Natural killer cell (primary cell): ENCODE measurements around the gene FMNL3. TPM values are rescaled to one million over a fixed set of nuclear protein-coding genes. Genes with fewer than 3 reads are reported as not detected.
"Not testable (repeated sequence)": the region's sequence is repeated elsewhere in the genome, so short reads cannot be mapped to it uniquely, and the experiment has no call there.

Experiments
- ATAC-seq, 3 donors: fragments of 150-1000 bp in 2 of 3; fragments of 200-7000 bp in 1 of 3; cut with Tn5 transposase; 1 replicate in 1 of 3; 2 replicates in 2 of 3; pipeline ENCODE4 v1.10.0; 2021; ENCODE audit warnings: mild to moderate bottlenecking in 2 of 3, moderate library complexity in 2 of 3
- DNase-seq, 2 donors: peaks; one replicate each; pipeline versions ENCODE4 v3.0.0 to v3.0.0-alpha.2; 2013 to 2021; ENCODE audit warnings: mixed read lengths in 1 of 2
- H3K27ac ChIP-seq: one replicate; pipeline ENCODE4 v1.5.1; 2013; ENCODE audit warnings: mild to moderate bottlenecking, low read length
- H3K27me3 ChIP-seq: one replicate; pipeline ENCODE4 v1.6.1; 2013; ENCODE audit warnings: low read length; ENCODE audit not compliant: control insufficient read depth, insufficient read depth
- H3K36me3 ChIP-seq: one replicate; pipeline ENCODE4 v1.6.1; 2013; ENCODE audit warnings: low read length; ENCODE audit not compliant: control insufficient read depth, insufficient read depth
- H3K4me1 ChIP-seq: one replicate; pipeline ENCODE4 v1.6.1; 2013; ENCODE audit warnings: low read length; ENCODE audit not compliant: control insufficient read depth, insufficient read depth
- H3K4me3 ChIP-seq: one replicate; pipeline ENCODE4 v1.5.1; 2013; ENCODE audit warnings: low read length
- H3K9me3 ChIP-seq: one replicate; pipeline ENCODE4 v1.6.1; 2013; ENCODE audit warnings: low read length; ENCODE audit not compliant: control insufficient read depth, insufficient read depth
- H3K27ac Mint-ChIP-seq, 2 donors: one replicate each; pipeline ENCODE4 v1.8.0; 2022; ENCODE audit warnings: mild to moderate bottlenecking in 2 of 2, mixed read lengths in 2 of 2, moderate library complexity in 1 of 2
- H3K27me3 Mint-ChIP-seq, 2 donors: one replicate each; pipeline ENCODE4 v1.8.0; 2022; ENCODE audit warnings: low read depth in 2 of 2, mixed read lengths in 2 of 2
- H3K36me3 Mint-ChIP-seq: one replicate; pipeline ENCODE4 v1.8.0; 2022; ENCODE audit warnings: mixed read lengths
- H3K4me1 Mint-ChIP-seq, 2 donors: one replicate each; pipeline ENCODE4 v1.8.0; 2022; ENCODE audit warnings: mixed read lengths in 2 of 2
- H3K4me3 Mint-ChIP-seq: one replicate; pipeline ENCODE4 v1.8.0; 2022; ENCODE audit warnings: mild to moderate bottlenecking, moderate library complexity, mixed read lengths
- H3K9me3 Mint-ChIP-seq, 2 donors: one replicate each; pipeline ENCODE4 v1.8.0; 2022; ENCODE audit warnings: mixed read lengths in 2 of 2
- WGBS: methylation state at CpG from one replicate; pipeline ENCODE4 v1.1.7; 2013; ENCODE audit warnings: missing lambda C conversion rate; ENCODE audit not compliant: insufficient coverage; 5-methylcytosine and 5-hydroxymethylcytosine counted together
- intact Hi-C: fragments of 100-400 bp; cut with micrococcal nuclease; formaldehyde crosslinking; loops from one replicate; pipeline ENCODE4 v1.14.2; 2022
- total RNA-seq, 4 donors: library from RNA; stranded (reverse); fragments of 120-200 nt in 1 of 4; gene quantifications; one replicate each; pipeline versions ENCODE4 v1.2.3 to v1.2.4, GENCODE V29; 2013 to 2022
- TF ChIP-seq, protein P1 (sequence below): fragments of 200-600 bp; IDR thresholded peaks from one replicate; pipeline ENCODE4 v1.8.0; 2022; ENCODE audit warnings: antibody characterized with exemption

Gene FMNL3
- total RNA-seq, 3 donors from 2014 or later (not counting 1 experiment from before 2014, with no cell fraction given) = 54.2 to 82.6 (median 58.7) TPM

DNA sequence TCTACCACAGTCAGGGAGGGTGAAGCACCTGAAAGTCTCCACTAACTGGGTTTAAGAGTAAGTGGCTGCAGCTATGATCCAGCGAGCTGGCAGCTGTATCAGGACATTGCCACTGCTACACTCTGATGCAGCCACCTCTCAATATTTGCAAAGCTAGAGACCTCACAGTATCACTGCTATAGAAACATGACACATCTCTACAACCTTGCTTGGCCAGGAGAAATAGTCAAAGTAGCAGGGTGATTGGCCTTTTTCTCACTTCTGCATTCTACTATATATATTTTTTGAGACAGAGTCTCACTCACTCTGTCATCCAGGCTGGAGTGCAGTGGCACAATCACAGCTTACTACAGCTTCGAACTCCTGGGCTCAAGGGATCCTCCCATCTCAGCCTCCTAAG lies 9.3 kb upstream of the FMNL3 start:
- H3K36me3 Mint-ChIP-seq = no peaks in the 10 kb centered on the region
- H3K27ac Mint-ChIP-seq = no peak overlapping the region
- no peak for ATAC-seq
- H3K4me1 Mint-ChIP-seq = peaks cover 0 to 11% of the 10 kb centered on the region in 2 donors
- no peak overlapping the region for H3K4me3 ChIP-seq
- no peak overlapping the region for H3K4me3 Mint-ChIP-seq
- TF ChIP-seq, protein P1, sequence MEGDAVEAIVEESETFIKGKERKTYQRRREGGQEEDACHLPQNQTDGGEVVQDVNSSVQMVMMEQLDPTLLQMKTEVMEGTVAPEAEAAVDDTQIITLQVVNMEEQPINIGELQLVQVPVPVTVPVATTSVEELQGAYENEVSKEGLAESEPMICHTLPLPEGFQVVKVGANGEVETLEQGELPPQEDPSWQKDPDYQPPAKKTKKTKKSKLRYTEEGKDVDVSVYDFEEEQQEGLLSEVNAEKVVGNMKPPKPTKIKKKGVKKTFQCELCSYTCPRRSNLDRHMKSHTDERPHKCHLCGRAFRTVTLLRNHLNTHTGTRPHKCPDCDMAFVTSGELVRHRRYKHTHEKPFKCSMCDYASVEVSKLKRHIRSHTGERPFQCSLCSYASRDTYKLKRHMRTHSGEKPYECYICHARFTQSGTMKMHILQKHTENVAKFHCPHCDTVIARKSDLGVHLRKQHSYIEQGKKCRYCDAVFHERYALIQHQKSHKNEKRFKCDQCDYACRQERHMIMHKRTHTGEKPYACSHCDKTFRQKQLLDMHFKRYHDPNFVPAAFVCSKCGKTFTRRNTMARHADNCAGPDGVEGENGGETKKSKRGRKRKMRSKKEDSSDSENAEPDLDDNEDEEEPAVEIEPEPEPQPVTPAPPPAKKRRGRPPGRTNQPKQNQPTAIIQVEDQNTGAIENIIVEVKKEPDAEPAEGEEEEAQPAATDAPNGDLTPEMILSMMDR = no peak
- H3K27me3 ChIP-seq = no peaks in the 10 kb centered on the region
- H3K27ac ChIP-seq = no peak overlapping the region
- intact Hi-C loops = no loop called here
- no peaks in the 10 kb centered on the region for H3K36me3 ChIP-seq
- no peaks in the 10 kb centered on the region for H3K9me3 Mint-ChIP-seq
- peaks cover 0 to 26% of the 10 kb centered on the region in 2 donors for H3K27me3 Mint-ChIP-seq
- DNase-seq = no peak
- 76% methylated on average over 2 of the region's 2 CpGs for WGBS
- no peaks in the 10 kb centered on the region for H3K4me1 ChIP-seq
- H3K9me3 ChIP-seq = no peaks in the 10 kb centered on the region

DNA sequence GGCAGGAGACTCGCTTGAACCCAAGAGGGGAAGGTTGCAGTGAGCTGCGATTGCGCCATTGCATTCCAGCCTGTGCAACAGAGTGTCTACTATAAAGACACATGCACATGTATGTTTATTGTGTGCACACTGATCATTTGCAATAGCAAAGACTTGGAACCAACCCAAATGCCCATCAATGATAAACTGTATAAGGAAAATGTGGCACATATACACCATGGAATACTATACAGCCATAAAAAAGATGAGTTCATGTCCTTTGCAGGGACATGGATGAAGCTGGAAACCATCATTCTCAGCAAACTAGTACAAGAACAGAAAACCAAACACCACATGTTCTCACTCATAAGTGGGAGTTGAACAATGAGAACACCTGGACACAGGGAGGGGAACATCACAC lies 6.7 kb upstream of the FMNL3 start:
- H3K36me3 Mint-ChIP-seq, H3K27ac Mint-ChIP-seq, H3K36me3 ChIP-seq, H3K4me1 Mint-ChIP-seq, H3K27me3 ChIP-seq, intact Hi-C loops, H3K9me3 Mint-ChIP-seq, H3K4me3 ChIP-seq, H3K4me1 ChIP-seq, ATAC-seq, H3K9me3 ChIP-seq, H3K27ac ChIP-seq, H3K4me3 Mint-ChIP-seq, DNase-seq: not testable (repeated sequence)
- WGBS = 98% methylated on average over 3 of the region's 3 CpGs
- H3K27me3 Mint-ChIP-seq = peaks cover 0 to 39% of the 10 kb centered on the region in 2 donors

DNA sequence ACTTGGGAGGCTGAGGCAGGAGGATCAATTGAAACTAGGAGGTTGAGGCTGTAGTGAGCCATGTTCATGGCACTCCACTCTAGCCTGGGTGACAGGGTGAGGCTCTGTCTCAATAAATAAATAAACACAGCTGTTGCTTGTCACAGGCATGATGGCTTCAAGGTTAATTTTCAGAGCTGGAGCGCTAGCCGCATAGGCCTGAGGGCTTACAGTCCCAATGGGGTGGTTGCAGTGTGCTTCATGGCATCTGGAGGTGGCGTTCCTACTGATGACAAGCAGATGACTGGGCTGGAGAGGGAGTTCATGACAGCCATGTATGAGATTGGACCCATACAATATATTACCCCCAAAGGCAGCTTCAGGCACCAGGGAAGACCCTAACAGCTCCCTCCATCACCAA lies 1.6 kb upstream of the FMNL3 start:
- H3K27me3 Mint-ChIP-seq = peaks cover 5 to 27% of the 10 kb centered on the region in 2 donors
- Histone ChIP-seq H3K9me3 (no peaks in the 10 kb centered on the region), H3K36me3 (no peaks in the 10 kb centered on the region), H3K4me1 (peaks cover 30% of the 10 kb centered on the region), H3K27ac (no peak overlapping the region), H3K27me3 (no peaks in the 10 kb centered on the region), H3K4me3 (no peak overlapping the region)
- H3K9me3 Mint-ChIP-seq = no peaks in the 10 kb centered on the region
- H3K27ac Mint-ChIP-seq = no peak overlapping the region
- TF ChIP-seq, protein P1 = no peak
- H3K36me3 Mint-ChIP-seq = no peaks in the 10 kb centered on the region
- intact Hi-C loops = no loop called here
- H3K4me1 Mint-ChIP-seq = peaks cover 29 to 31% of the 10 kb centered on the region in 2 donors
- DNase-seq (no peak), ATAC-seq (no peak)
- H3K4me3 Mint-ChIP-seq = no peak overlapping the region
- WGBS = 100% methylated on average over 3 of the region's 3 CpGs

DNA sequence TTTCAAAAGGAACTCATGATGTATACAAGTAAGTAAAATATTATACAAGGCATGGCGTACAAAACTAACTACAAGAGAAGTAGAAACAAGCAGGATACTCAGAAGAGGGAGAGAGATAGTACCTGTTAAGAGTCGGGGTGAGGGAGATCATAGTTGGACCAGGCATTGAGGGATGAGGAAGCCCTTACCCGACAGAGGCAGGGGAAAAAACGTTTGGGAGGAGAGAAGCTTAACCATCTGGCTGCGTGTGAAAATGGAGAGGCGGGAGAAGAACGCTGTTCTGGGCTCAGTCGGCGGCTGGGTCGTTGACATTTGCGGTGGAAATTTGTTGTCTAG lies 575 bp upstream of the FMNL3 start:
- Mint-ChIP-seq H3K9me3 (no peaks in the 10 kb centered on the region), H3K4me3 (peak overlapping the region; percentile 79), H3K36me3 (no peaks in the 10 kb centered on the region), H3K27me3 (peaks cover 5 to 24% of the 10 kb centered on the region in 2 donors), H3K4me1 (peaks cover 40 to 42% of the 10 kb centered on the region in 2 donors), H3K27ac (peak overlapping the region; percentile 84 to 86)
- H3K27me3 ChIP-seq = no peaks in the 10 kb centered on the region
- no peak overlapping the region for H3K27ac ChIP-seq
- WGBS = 64% methylated on average over 10 of the region's 11 CpGs
- intact Hi-C loops = loop anchor here (1.0 to 2.0 kb wide), 3 partner anchors 35 to 71 kb away; no protein-coding TSS in a partner anchor
- H3K36me3 ChIP-seq = no peaks in the 10 kb centered on the region
- DNase-seq = no peak
- H3K4me3 ChIP-seq = no peak overlapping the region
- no peaks in the 10 kb centered on the region for H3K9me3 ChIP-seq
- H3K4me1 ChIP-seq = peaks cover 38% of the 10 kb centered on the region
- TF ChIP-seq, protein P1 = no peak
- ATAC-seq = no peak
